Measurements from ENCODE around the gene SRMS.

DNA sequence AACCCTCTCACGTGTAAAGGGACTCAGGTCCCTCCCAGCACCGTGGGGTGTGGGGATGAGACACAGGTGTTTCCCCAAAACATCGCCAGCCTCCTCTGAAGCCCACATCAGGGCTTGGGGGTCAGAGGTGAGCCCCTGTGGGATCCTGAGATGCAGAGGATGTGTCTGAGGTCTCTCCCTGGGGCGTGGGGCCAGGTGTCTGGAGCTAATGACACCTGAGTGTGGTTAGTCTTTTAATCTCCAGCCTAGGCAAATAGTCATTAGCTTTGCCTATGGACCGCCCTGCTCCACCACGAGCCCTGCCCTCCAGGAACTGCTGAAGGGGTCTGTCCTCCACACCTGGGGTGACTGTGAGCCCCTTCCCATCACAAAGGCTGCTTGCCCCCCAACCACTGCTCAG, 1.7 kb downstream of the SRMS start:
- TF ChIP-seq CTCF (IDR thresholded peaks at IDR 0.05 in 8 of 11, conservative IDR thresholded peaks at IDR 0.05 in 3 of 11) (no peak), POLR2A (IDR thresholded peaks at IDR 0.05) (no peak)

Measured in spleen (tissue), 7 donors.